ENCODE data around the gene NINJ1. TPM values are rescaled to one million over a fixed set of nuclear protein-coding genes. Genes with fewer than 3 reads are reported as not detected.

The NINJ1 gene
- total and polyA plus RNA-seq, 2 of the 13 experiments (the other 11 are each of a cell fraction or from before 2014, with no cell fraction given): 81.2 to 92.1 TPM

DNA sequence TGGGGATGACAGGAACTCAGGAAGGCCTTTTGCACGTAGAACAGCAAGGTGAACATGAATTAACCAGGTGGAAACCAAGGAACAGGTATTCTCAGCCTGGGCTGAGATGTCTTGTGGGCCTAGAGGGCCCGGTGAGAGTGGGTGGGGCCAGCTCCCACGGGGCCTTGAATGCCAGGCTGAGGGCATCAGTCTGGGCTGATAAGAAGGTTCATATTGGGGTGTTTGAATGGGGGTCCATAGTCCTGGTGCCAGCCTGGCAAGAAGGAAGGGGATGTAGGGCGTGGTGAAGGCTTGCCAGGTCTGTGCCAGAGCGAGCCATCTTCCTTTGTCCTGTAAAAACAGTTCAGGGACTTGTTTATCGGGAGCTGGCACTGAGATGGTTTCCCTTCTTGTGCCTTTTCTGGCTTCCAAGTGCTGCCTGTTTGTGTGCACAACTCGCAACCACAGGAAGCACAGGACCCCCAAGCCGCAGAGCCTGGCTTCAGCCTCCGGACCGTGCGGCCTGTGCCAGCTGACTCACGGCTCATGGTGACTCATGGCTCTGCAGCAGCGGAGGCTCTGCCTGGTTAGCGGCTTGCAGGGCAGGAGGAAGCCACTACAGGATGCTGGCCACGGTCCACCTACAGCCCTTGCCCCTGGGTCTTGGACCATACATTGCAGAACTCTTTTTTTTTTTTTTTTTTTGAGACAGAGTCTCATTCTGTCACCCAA lies 35.7 kb downstream of the NINJ1 start (continued):
- TF ChIP-seq, protein P1, sequence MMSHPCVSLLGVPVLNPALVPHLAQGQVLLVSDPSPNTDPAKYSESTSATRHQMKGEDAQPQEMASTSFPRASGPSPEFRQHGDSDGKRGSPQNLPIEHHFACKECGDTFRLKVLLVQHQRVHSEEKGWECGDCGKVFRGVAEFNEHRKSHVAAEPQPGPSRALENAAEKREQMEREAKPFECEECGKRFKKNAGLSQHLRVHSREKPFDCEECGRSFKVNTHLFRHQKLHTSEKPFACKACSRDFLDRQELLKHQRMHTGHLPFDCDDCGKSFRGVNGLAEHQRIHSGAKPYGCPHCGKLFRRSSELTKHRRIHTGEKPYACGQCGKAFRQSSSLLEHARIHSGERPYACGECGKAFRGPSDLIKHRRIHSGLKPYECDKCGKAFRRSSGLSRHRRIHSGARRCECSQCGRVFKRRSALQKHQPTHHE (CRISPR knock-in tag; IDR thresholded peaks at IDR 0.05; ENCODE audit: borderline replicate concordance): no peak
- no peak for TF ChIP-seq ZNF605 (CRISPR knock-in tag; IDR thresholded peaks at IDR 0.05)
- TF ChIP-seq TEAD2 (CRISPR knock-in tag; IDR thresholded peaks at IDR 0.05): no peak
- no peak for TF ChIP-seq ATAD3A (CRISPR knock-in tag; IDR thresholded peaks at IDR 0.05)
- no peak for TF ChIP-seq ZNF567 (CRISPR knock-in tag; IDR thresholded peaks at IDR 0.05; ENCODE audit: borderline replicate concordance)
- TF ChIP-seq, protein P2, sequence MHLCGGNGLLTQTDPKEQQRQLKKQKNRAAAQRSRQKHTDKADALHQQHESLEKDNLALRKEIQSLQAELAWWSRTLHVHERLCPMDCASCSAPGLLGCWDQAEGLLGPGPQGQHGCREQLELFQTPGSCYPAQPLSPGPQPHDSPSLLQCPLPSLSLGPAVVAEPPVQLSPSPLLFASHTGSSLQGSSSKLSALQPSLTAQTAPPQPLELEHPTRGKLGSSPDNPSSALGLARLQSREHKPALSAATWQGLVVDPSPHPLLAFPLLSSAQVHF (CRISPR knock-in tag; IDR thresholded peaks at IDR 0.05): no peak
- no peak for TF ChIP-seq GABPA (IDR thresholded peaks at IDR 0.05; ENCODE audit: low read depth, low read length)
- no peak for TF ChIP-seq GABPA (CRISPR knock-in tag; IDR thresholded peaks at IDR 0.05; ENCODE audit: low read depth)
- TF ChIP-seq ZNF253 (CRISPR knock-in tag; IDR thresholded peaks at IDR 0.05; ENCODE audit: borderline replicate concordance): no peak
- TF ChIP-seq ZNF350 (CRISPR knock-in tag; IDR thresholded peaks at IDR 0.05; ENCODE audit: borderline replicate concordance, low read depth): no peak
- no peak for TF ChIP-seq KDM6A (CRISPR knock-in tag; IDR thresholded peaks at IDR 0.05; ENCODE audit: low read depth)
- no peak for TF ChIP-seq ZNF549 (CRISPR knock-in tag; IDR thresholded peaks at IDR 0.05)
- no peak for TF ChIP-seq NKX3-1 (CRISPR knock-in tag; IDR thresholded peaks at IDR 0.05)
- no peak for TF ChIP-seq ZNF792 (CRISPR knock-in tag; IDR thresholded peaks at IDR 0.05)
- TF ChIP-seq SNRNP70 (IDR thresholded peaks at IDR 0.05; ENCODE audit: low read depth, low read length): no peak
- TF ChIP-seq ZNF652 (CRISPR knock-in tag; IDR thresholded peaks at IDR 0.05; ENCODE audit: borderline replicate concordance, low read depth): no peak
- TF ChIP-seq, protein P3, sequence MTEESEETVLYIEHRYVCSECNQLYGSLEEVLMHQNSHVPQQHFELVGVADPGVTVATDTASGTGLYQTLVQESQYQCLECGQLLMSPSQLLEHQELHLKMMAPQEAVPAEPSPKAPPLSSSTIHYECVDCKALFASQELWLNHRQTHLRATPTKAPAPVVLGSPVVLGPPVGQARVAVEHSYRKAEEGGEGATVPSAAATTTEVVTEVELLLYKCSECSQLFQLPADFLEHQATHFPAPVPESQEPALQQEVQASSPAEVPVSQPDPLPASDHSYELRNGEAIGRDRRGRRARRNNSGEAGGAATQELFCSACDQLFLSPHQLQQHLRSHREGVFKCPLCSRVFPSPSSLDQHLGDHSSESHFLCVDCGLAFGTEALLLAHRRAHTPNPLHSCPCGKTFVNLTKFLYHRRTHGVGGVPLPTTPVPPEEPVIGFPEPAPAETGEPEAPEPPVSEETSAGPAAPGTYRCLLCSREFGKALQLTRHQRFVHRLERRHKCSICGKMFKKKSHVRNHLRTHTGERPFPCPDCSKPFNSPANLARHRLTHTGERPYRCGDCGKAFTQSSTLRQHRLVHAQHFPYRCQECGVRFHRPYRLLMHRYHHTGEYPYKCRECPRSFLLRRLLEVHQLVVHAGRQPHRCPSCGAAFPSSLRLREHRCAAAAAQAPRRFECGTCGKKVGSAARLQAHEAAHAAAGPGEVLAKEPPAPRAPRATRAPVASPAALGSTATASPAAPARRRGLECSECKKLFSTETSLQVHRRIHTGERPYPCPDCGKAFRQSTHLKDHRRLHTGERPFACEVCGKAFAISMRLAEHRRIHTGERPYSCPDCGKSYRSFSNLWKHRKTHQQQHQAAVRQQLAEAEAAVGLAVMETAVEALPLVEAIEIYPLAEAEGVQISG (CRISPR knock-in tag; IDR thresholded peaks at IDR 0.05): peak; percentile 32; the same call in 1 of the 2 replicates
- TF ChIP-seq, protein P4, sequence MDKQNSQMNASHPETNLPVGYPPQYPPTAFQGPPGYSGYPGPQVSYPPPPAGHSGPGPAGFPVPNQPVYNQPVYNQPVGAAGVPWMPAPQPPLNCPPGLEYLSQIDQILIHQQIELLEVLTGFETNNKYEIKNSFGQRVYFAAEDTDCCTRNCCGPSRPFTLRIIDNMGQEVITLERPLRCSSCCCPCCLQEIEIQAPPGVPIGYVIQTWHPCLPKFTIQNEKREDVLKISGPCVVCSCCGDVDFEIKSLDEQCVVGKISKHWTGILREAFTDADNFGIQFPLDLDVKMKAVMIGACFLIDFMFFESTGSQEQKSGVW (CRISPR knock-in tag; IDR thresholded peaks at IDR 0.05; ENCODE audit: borderline replicate concordance): no peak
- TF ChIP-seq SALL1 (CRISPR knock-in tag; IDR thresholded peaks at IDR 0.05): no peak
- TF ChIP-seq ETV5 (CRISPR knock-in tag; IDR thresholded peaks at IDR 0.05; ENCODE audit: borderline replicate concordance): peak; percentile 61; the same call in 1 of the 2 replicates
- no peak for TF ChIP-seq ADNP (CRISPR knock-in tag; IDR thresholded peaks at IDR 0.05)
- TF ChIP-seq, protein P5, sequence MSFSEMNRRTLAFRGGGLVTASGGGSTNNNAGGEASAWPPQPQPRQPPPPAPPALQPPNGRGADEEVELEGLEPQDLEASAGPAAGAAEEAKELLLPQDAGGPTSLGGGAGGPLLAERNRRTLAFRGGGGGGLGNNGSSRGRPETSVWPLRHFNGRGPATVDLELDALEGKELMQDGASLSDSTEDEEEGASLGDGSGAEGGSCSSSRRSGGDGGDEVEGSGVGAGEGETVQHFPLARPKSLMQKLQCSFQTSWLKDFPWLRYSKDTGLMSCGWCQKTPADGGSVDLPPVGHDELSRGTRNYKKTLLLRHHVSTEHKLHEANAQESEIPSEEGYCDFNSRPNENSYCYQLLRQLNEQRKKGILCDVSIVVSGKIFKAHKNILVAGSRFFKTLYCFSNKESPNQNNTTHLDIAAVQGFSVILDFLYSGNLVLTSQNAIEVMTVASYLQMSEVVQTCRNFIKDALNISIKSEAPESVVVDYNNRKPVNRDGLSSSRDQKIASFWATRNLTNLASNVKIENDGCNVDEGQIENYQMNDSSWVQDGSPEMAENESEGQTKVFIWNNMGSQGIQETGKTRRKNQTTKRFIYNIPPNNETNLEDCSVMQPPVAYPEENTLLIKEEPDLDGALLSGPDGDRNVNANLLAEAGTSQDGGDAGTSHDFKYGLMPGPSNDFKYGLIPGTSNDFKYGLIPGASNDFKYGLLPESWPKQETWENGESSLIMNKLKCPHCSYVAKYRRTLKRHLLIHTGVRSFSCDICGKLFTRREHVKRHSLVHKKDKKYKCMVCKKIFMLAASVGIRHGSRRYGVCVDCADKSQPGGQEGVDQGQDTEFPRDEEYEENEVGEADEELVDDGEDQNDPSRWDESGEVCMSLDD (CRISPR knock-in tag; IDR thresholded peaks at IDR 0.05; ENCODE audit: borderline replicate concordance): no peak
